ENCODE measurements around the gene ATXN7L1. TPM values are rescaled to one million over a fixed set of nuclear protein-coding genes. Genes with fewer than 3 reads are reported as not detected.

ATXN7L1 gene
- total RNA-seq, 1 donor from 2014 or later = 16.2 TPM

- H3K27me3 ChIP-seq = no peaks in the 10 kb centered on the region
- no peak overlapping the region for H3K4me3 ChIP-seq
- intact Hi-C loops (cut with DNase I) = no loop called here
- no peaks in the 10 kb centered on the region for H3K4me1 ChIP-seq
- DNase-seq (ENCODE audit: extremely low spot score in 2 of 2) = no peak
- H3K36me3 ChIP-seq = no peaks in the 10 kb centered on the region
- no peaks in the 10 kb centered on the region for H3K9me3 ChIP-seq
- TF ChIP-seq POLR2AphosphoS5 (IDR thresholded peaks at IDR 0.05; ENCODE audit: insufficient read depth in 1 of 2, low read depth in 1 of 2) = no peak
- TF ChIP-seq POLR2A (IDR thresholded peaks at IDR 0.05) = no peak
- no peak for TF ChIP-seq CTCF (IDR thresholded peaks at IDR 0.05)
- no peak overlapping the region for H3K27ac ChIP-seq
These were observed 154.8 kb downstream of the ATXN7L1 start for GRCh38 chr7:105721571-105722104.

GRCh38 chr7:105719919-105720318, 156.5 kb downstream of the ATXN7L1 start:
- no peak overlapping the region for H3K4me3 ChIP-seq
- TF ChIP-seq POLR2A (IDR thresholded peaks at IDR 0.05) (no peak), POLR2AphosphoS5 (IDR thresholded peaks at IDR 0.05; ENCODE audit: insufficient read depth in 1 of 2, low read depth in 1 of 2) (no peak), CTCF (IDR thresholded peaks at IDR 0.05) (no peak)
- no peaks in the 10 kb centered on the region for H3K36me3 ChIP-seq
- intact Hi-C loops (cut with DNase I) = no loop called here
- no peaks in the 10 kb centered on the region for H3K4me1 ChIP-seq
- no peaks in the 10 kb centered on the region for H3K9me3 ChIP-seq
- no peaks in the 10 kb centered on the region for H3K27me3 ChIP-seq
- DNase-seq (ENCODE audit: extremely low spot score in 2 of 2) = no peak
- no peak overlapping the region for H3K27ac ChIP-seq

GRCh38 chr7:105719395-105719794, 157.0 kb downstream of the ATXN7L1 start:
- Histone ChIP-seq H3K36me3 (no peaks in the 10 kb centered on the region), H3K27ac (no peak overlapping the region), H3K9me3 (no peaks in the 10 kb centered on the region), H3K4me3 (no peak overlapping the region), H3K4me1 (no peaks in the 10 kb centered on the region), H3K27me3 (no peaks in the 10 kb centered on the region)
- intact Hi-C loops (cut with DNase I) = no loop called here
- TF ChIP-seq CTCF (IDR thresholded peaks at IDR 0.05) (no peak), POLR2AphosphoS5 (IDR thresholded peaks at IDR 0.05; ENCODE audit: insufficient read depth in 1 of 2, low read depth in 1 of 2) (no peak), POLR2A (IDR thresholded peaks at IDR 0.05) (no peak)
- no peak for DNase-seq (ENCODE audit: extremely low spot score in 2 of 2)

- no peaks in the 10 kb centered on the region for H3K36me3 ChIP-seq
- H3K27ac ChIP-seq = no peak overlapping the region
- no peaks in the 10 kb centered on the region for H3K27me3 ChIP-seq
- DNase-seq (ENCODE audit: extremely low spot score in 2 of 2) = no peak
- no peaks in the 10 kb centered on the region for H3K4me1 ChIP-seq
- TF ChIP-seq POLR2AphosphoS5 (IDR thresholded peaks at IDR 0.05; ENCODE audit: insufficient read depth in 1 of 2, low read depth in 1 of 2) (no peak), POLR2A (IDR thresholded peaks at IDR 0.05) (no peak), CTCF (IDR thresholded peaks at IDR 0.05) (no peak)
- intact Hi-C loops (cut with DNase I) = no loop called here
- no peak overlapping the region for H3K4me3 ChIP-seq
- no peaks in the 10 kb centered on the region for H3K9me3 ChIP-seq
These were observed 157.9 kb downstream of the ATXN7L1 start for GRCh38 chr7:105718511-105718925.

- intact Hi-C loops (cut with DNase I) = no loop called here
- Histone ChIP-seq H3K36me3 (no peaks in the 10 kb centered on the region), H3K4me3 (no peak overlapping the region), H3K4me1 (no peaks in the 10 kb centered on the region), H3K27ac (no peak overlapping the region), H3K27me3 (no peaks in the 10 kb centered on the region), H3K9me3 (peaks cover 7% of the 10 kb centered on the region)
- TF ChIP-seq POLR2AphosphoS5 (IDR thresholded peaks at IDR 0.05; ENCODE audit: insufficient read depth in 1 of 2, low read depth in 1 of 2) = no peak
- no peak for TF ChIP-seq POLR2A (IDR thresholded peaks at IDR 0.05)
- TF ChIP-seq CTCF (IDR thresholded peaks at IDR 0.05) = no peak
- no peak for DNase-seq (ENCODE audit: extremely low spot score in 2 of 2)
These were observed 160.9 kb downstream of the ATXN7L1 start for GRCh38 chr7:105715528-105715927.
